ENCODE measurements around the gene FMC1.

- no peak for TF ChIP-seq CTCF (IDR thresholded peaks at IDR 0.05)
- no peak for TF ChIP-seq POLR2A (IDR thresholded peaks at IDR 0.05)
- TF ChIP-seq POLR2AphosphoS5 (IDR thresholded peaks at IDR 0.05): no peak
Measured at GRCh38 chr7:139367438-139368155, 26.5 kb downstream of the FMC1 start.

Data from suprapubic skin (tissue), 4 donors.